Activated CD8-positive, alpha-beta memory T cell treated with anti-CD3 and anti-CD28 coated beads, Interleukin-2, amount 10 ng/mL, durations not matched to agents 7 days and 5 days (primary cell): ENCODE measurements around the gene PIM1. TPM values are rescaled to one million over a fixed set of nuclear protein-coding genes. Genes with fewer than 3 reads are reported as not detected.
"Not testable (repeated sequence)": the region's sequence is repeated elsewhere in the genome, so short reads cannot be mapped to it uniquely, and the experiment has no call there.

Experiments
- ATAC-seq: fragments of 150-1000 bp; cut with Tn5 transposase; one replicate; pipeline ENCODE4 v1.10.0; 2021; ENCODE audit warnings: moderate library complexity
- CTCF ChIA-PET: fragments of 350-600 bp; sonication (Branson Sonifier 250); formaldehyde crosslinking; loops from one replicate; lab custom pipeline; 2021; ENCODE audit warnings: antibody characterized with exemption; lab: Charles Lee
- DNase-seq: peaks from one replicate; pipeline ENCODE4 v3.0.0-alpha.2; 2020
- H3K27ac Mint-ChIP-seq: one replicate; pipeline ENCODE4 v1.8.0; 2021; ENCODE audit warnings: mild to moderate bottlenecking, mixed read lengths
- H3K27me3 Mint-ChIP-seq: one replicate; pipeline ENCODE4 v1.8.0; 2021; ENCODE audit warnings: mixed read lengths
- H3K36me3 Mint-ChIP-seq: one replicate; pipeline ENCODE4 v1.8.0; 2021; ENCODE audit warnings: mild to moderate bottlenecking, mixed read lengths
- H3K4me1 Mint-ChIP-seq: one replicate; pipeline ENCODE4 v1.8.0; 2021; ENCODE audit warnings: mixed read lengths
- H3K4me3 Mint-ChIP-seq: one replicate; pipeline ENCODE4 v1.8.0; 2021; ENCODE audit warnings: mild to moderate bottlenecking, moderate library complexity, mixed read lengths
- H3K9me3 Mint-ChIP-seq: one replicate; pipeline ENCODE4 v1.8.0; 2022; ENCODE audit warnings: low read depth, mixed read lengths
- total RNA-seq, 2 experiments: library from RNA; stranded (reverse); gene quantifications; one replicate each; pipeline ENCODE4 v1.2.3, GENCODE V29; 2021

PIM1 gene
- total RNA-seq, 2 experiments from 2014 or later = 361 to 464 TPM

DNA sequence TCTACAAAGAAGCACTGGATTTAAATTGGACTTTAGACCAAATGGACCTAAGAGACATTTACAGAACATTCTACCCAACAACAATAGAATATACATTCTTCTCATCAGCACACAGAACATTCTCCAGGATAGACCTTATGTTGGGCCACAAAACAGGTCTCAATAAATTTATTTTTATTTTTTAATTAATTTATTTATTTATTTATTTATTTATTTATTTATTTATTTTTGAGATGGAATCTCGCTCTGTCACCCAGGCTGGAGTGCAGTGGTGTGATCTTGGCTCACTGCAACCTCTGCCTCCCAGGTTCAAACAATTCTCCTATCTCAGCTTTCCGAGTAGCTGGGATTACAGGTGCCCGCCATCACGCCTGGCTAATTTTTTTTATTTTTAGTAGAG lies 26.5 kb downstream of the PIM1 start:
- H3K4me3 Mint-ChIP-seq, H3K9me3 Mint-ChIP-seq, H3K27me3 Mint-ChIP-seq, H3K36me3 Mint-ChIP-seq, DNase-seq, ATAC-seq, H3K27ac Mint-ChIP-seq: not testable (repeated sequence)
- CTCF ChIA-PET = interaction anchor here (4.5 kb wide), 1 partner anchor 12 kb away, joined by 28 read pairs; no protein-coding TSS in a partner anchor
- H3K4me1 Mint-ChIP-seq = peaks cover 36% of the 10 kb centered on the region

DNA sequence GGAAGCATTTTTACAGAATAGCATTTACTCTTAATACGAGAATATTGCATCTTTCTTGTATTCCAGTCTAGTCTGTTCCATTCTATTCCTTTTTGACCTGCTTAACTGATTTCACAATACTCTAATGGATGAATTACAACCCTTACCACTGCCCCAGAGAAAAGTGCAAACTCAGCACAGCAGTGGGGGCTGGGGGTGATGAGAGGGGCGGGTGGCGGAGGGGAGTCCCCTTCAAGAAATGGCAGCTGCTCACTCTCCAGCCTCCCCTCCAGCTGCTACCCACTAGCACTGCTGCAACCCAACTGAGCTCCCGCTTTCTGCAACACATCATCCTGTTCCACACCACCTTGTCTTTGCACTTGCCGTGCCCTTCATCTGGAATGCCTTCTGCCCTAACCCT lies 30.1 kb downstream of the PIM1 start:
- Mint-ChIP-seq H3K27ac (no peak overlapping the region), H3K4me1 (peaks cover 40% of the 10 kb centered on the region), H3K36me3 (peaks cover 3% of the 10 kb centered on the region), H3K4me3 (no peak overlapping the region), H3K27me3 (no peaks in the 10 kb centered on the region), H3K9me3 (no peaks in the 10 kb centered on the region)
- ATAC-seq (no peak), DNase-seq (no peak)
- CTCF ChIA-PET = interaction anchor here (0.8 to 21.2 kb wide), 5 partner anchors 9 to 175 kb away, joined by 5 to 899 read pairs (median 28); partner anchors contain the start of gene PIM1

DNA sequence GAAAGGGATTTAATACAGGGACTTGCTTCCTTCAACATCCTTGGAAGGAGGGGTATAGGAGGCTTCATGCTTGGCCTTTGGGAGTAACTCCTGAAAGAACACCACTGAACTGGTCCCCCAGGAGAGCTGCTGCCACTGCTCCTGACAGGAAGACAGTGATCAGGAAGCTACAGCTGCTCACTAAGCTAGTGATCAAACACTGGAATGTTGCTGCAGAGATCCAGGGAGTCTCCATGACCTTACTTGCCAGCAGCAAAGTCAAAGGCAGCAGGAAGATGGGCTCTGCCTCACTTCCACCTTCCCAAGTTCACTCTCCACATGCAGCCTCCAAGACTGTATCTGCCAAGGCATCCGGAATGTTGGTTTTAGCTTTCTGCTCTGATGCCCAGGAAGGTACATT lies 31.8 kb downstream of the PIM1 start:
- DNase-seq = no peak
- peaks cover 52% of the 10 kb centered on the region for H3K4me1 Mint-ChIP-seq

DNA sequence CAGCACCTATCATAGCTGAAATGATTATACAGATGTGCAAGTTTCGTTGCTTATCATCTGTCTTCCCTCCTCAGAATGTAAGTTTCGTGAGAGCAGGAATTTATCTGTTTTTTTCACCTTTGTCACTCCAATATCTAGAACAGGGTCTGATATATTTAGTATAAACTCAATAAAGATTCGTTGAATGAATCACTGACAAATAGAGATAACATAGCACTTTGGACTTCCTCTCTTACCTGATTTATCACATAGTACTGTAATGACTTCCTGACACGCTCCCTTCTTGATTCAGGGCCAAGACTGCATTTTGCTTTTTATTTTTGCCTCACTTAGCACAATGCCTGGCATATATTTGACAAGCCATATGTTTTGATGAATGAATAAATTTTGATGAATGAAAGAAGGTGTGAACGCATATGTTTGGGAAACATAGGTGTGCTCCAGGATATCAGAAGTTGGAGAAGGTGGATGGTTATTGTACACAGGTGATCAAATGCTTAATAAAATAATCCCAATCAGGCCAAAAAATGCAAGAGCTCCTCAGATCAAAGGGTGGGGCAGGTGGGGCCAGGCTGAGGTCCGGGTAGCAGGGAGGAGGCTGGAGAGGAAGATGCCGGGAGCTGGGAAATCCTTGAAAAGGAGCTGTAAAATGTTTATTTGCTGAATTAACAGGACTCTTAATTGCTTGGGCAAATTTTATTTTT lies 33.0 kb downstream of the PIM1 start:
- peak; percentile 48 for ATAC-seq
- H3K4me3 Mint-ChIP-seq = no peak overlapping the region
- no peaks in the 10 kb centered on the region for H3K27me3 Mint-ChIP-seq
- CTCF ChIA-PET = interaction anchor here (1.1 to 21.2 kb wide), 6 partner anchors 9 to 177 kb away, joined by 3 to 899 read pairs (median 16); partner anchors contain the start of gene PIM1
- H3K4me1 Mint-ChIP-seq = peaks cover 63% of the 10 kb centered on the region
- no peaks in the 10 kb centered on the region for H3K36me3 Mint-ChIP-seq
- H3K27ac Mint-ChIP-seq = peak overlapping the region; percentile 82
- DNase-seq = no peak
- H3K9me3 Mint-ChIP-seq = no peaks in the 10 kb centered on the region

More for the DNA sequence above, 31.8 kb downstream of the PIM1 start:
- no peak for ATAC-seq
- Mint-ChIP-seq H3K27me3 (no peaks in the 10 kb centered on the region), H3K36me3 (no peaks in the 10 kb centered on the region), H3K9me3 (no peaks in the 10 kb centered on the region), H3K4me3 (no peak overlapping the region), H3K27ac (peak overlapping the region; percentile 82)
- CTCF ChIA-PET = interaction anchor here (0.9 to 21.2 kb wide), 5 partner anchors 14 to 176 kb away, joined by 4 to 899 read pairs (median 25); partner anchors contain the start of gene PIM1

DNA sequence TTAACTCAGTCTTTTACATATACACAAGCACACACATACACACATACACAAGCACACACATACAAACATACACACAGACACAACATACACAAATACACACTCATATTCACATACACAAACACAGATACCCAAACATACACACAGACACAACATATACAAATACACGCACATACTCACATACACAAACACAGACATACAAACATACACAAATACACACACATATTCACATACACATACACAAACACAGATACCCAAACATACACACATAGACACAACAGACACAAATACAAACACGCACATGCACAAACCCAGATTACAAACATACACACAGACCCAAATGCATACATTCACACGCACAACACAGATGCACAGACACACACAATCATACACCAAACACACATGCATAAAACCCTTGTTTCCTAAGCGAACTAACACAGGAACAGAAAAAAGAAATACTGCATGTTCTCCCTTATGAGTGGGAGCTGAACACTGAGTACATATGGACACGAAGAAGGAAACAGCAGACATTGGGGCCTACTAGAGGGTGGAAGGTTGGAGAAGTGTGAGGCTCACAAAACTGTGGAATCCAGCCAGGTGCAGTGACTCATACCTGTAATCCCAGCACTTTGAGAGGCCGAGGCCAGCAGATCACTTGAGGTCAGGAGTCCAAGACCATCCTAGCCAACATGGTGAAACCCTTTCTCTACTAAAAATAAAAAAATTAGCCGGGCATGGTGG lies 34.2 kb downstream of the PIM1 start:
- H3K9me3 Mint-ChIP-seq = no peaks in the 10 kb centered on the region
- H3K4me1 Mint-ChIP-seq = peaks cover 72% of the 10 kb centered on the region
- CTCF ChIA-PET = interaction anchor here (1.1 to 21.2 kb wide), 7 partner anchors 10 to 179 kb away, joined by 3 to 899 read pairs (median 25); partner anchors contain the start of gene PIM1
- H3K27me3 Mint-ChIP-seq = no peaks in the 10 kb centered on the region
- peak overlapping the region; percentile 38 for H3K27ac Mint-ChIP-seq
- no peaks in the 10 kb centered on the region for H3K36me3 Mint-ChIP-seq
- no peak overlapping the region for H3K4me3 Mint-ChIP-seq
- no peak for DNase-seq
- no peak for ATAC-seq

DNA sequence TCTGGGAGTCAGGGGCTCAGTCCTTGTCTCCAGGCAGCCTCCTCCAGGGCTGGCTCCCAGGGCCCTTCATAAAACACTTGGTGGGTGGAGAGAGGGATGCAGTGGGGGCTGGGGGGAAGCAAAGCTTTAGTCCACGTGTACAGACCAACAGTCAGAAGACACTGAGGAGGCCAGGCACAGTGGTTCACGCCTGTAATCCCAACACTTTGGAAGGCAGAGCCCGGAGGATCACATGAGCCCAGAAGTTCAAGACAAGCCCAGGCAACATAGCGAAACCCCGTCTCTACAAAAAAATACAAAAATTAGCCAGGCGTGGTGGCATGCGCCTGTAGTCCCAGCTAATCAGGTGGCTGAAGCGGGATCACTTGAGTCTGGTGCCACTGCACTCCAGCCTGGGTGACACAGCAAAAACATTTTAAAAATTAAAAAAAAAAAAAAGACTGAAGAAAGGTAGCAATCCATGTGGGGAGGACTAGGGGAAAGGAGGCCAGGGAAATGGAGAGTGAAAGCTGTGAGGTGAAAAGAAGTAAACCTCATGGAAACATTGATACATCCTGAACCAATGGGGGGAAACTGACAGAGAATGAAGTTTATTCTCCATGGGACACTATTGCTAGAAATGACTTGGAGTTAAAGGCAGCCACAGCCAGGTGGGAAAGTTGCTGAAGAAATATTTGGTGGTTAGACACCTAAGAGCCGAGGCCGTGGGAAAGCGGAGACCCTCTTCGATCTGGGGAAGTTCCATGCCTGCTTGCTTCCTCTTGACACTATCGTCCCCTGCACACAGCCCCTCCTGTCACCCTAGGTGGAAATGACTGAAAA lies 35.4 kb downstream of the PIM1 start:
- DNase-seq (no peak), ATAC-seq (no peak)
- H3K4me1 Mint-ChIP-seq = peaks cover 82% of the 10 kb centered on the region
- H3K36me3 Mint-ChIP-seq = no peaks in the 10 kb centered on the region
- peak overlapping the region; percentile 79 for H3K27ac Mint-ChIP-seq
- H3K27me3 Mint-ChIP-seq = no peaks in the 10 kb centered on the region
- no peak overlapping the region for H3K4me3 Mint-ChIP-seq
- H3K9me3 Mint-ChIP-seq = no peaks in the 10 kb centered on the region
- CTCF ChIA-PET = interaction anchor here (1.1 to 21.2 kb wide), 6 partner anchors 11 to 180 kb away, joined by 3 to 899 read pairs (median 108); partner anchors contain the start of gene PIM1

DNA sequence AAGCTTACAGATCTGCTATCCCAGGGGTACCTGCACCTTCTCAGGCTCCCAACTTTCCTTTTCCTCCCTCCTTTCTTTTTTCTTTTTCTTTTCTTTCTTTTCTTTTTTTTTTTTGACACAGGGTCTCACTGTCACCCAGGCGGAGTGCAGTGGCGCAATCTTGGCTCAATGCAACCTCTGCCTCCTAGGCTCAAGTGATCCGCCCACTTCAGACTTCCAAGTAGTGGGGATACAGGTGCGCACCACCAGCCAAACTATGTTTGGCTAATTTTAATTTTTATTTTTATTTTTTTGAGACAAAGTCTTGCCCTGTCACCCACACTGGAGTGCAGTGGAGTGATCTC lies 36.0 kb downstream of the PIM1 start:
- no peak overlapping the region for H3K4me3 Mint-ChIP-seq
- H3K27me3 Mint-ChIP-seq = no peaks in the 10 kb centered on the region
- H3K36me3 Mint-ChIP-seq = no peaks in the 10 kb centered on the region
- CTCF ChIA-PET = interaction anchor here (1.6 to 21.2 kb wide), 5 partner anchors 17 to 181 kb away, joined by 3 to 899 read pairs (median 191); partner anchors contain the start of gene PIM1
- ATAC-seq (no peak), DNase-seq (no peak)
- peaks cover 81% of the 10 kb centered on the region for H3K4me1 Mint-ChIP-seq
- no peaks in the 10 kb centered on the region for H3K9me3 Mint-ChIP-seq
- peak overlapping the region; percentile 79 for H3K27ac Mint-ChIP-seq

DNA sequence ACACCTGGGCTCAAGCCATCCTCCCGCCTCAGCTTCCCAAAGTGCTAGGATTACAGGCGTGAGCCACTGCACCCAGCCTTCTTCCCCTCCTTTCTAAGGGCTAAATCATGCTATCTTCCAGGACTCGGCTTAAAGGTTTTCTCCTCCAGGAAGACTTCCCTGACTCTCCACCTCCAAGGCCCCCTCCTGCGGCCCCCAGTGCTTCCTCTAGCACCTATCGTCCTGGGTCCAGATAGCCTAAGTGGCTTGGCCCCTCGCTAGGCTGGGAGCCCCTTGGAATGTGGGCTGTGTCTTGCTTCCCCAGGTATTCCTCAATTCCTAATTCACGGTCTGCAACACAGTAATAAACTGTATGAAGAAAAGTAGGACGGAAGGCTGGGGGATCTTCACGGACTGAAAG lies 36.7 kb downstream of the PIM1 start:
- CTCF ChIA-PET = interaction anchor here (5.3 to 21.2 kb wide), 4 partner anchors 18 to 181 kb away, joined by 52 to 899 read pairs (median 252); partner anchors contain the start of gene PIM1
- Mint-ChIP-seq H3K4me1 (peaks cover 78% of the 10 kb centered on the region), H3K4me3 (no peak overlapping the region), H3K36me3 (no peaks in the 10 kb centered on the region), H3K27ac (peak overlapping the region; percentile 42), H3K27me3 (no peaks in the 10 kb centered on the region), H3K9me3 (no peaks in the 10 kb centered on the region)
- DNase-seq (no peak), ATAC-seq (no peak)

DNA sequence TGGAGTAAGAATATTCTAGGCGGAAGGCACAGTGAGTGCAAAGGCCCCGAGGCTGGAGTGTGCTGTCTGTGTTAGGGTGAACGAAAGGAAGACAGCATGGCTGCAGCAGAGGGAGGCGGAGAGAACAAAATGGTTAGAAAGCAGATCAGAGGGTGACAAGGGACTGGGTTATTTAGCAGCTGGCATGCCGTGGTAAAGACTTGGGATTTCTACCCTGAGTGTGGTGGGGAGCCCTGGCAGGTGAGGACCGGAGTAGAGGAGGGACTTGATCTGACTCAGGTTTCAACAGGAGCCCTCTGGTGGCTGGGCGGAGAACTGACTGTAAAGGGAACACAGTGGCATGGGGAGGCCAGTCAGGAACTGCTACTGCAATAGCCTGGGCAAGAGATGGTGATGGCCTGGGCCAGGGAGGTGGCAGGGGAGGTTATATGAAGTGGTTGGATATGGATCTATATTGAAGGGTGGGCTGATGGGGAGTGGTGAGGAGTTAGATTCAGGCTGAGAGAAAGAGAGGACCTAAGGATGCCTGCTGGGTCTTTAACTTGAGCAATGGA lies 38.0 kb downstream of the PIM1 start:
- H3K27ac Mint-ChIP-seq = peak overlapping the region; percentile 88
- CTCF ChIA-PET = interaction anchor here (0.7 to 21.2 kb wide), 15 partner anchors 9 to 355 kb away, joined by 3 to 899 read pairs (median 5); partner anchors contain the start of genes PIM1, PPIL1, TBC1D22B and TMEM217
- H3K36me3 Mint-ChIP-seq = no peaks in the 10 kb centered on the region
- H3K9me3 Mint-ChIP-seq = no peaks in the 10 kb centered on the region
- ATAC-seq = peak; percentile 85
- no peaks in the 10 kb centered on the region for H3K27me3 Mint-ChIP-seq
- DNase-seq = peak; percentile 97
- H3K4me1 Mint-ChIP-seq = peaks cover 65% of the 10 kb centered on the region
- H3K4me3 Mint-ChIP-seq = peak overlapping the region; percentile 3

DNA sequence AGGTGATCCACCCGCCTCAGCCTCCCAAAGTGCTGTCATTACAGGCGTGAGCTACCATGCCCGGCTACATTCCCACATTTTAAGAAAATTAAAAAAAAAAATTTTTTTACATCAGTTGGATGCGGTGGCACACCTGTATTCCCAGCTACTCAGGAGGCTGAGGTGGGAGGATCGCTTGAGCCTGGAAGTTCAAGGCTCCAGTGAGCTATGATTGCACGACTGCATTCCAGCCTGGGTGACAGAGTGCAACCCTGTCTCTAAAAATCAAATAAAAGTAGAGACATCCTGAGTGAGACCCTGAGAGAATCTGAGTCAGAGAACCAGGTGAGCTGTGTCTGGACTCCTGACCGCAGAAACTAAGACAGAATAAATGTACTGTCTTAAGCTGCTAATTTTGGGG lies 38.8 kb downstream of the PIM1 start:
- Mint-ChIP-seq H3K27me3 (no peaks in the 10 kb centered on the region), H3K4me3 (no peak overlapping the region), H3K9me3 (no peaks in the 10 kb centered on the region), H3K27ac (peak overlapping the region; percentile 91), H3K4me1 (peaks cover 58% of the 10 kb centered on the region), H3K36me3 (no peaks in the 10 kb centered on the region)
- ATAC-seq (no peak), DNase-seq (no peak)
- CTCF ChIA-PET = interaction anchor here (0.8 to 21.2 kb wide), 16 partner anchors 9 to 450 kb away, joined by 3 to 899 read pairs (median 7); partner anchors contain the start of genes PIM1 and PPIL1

DNA sequence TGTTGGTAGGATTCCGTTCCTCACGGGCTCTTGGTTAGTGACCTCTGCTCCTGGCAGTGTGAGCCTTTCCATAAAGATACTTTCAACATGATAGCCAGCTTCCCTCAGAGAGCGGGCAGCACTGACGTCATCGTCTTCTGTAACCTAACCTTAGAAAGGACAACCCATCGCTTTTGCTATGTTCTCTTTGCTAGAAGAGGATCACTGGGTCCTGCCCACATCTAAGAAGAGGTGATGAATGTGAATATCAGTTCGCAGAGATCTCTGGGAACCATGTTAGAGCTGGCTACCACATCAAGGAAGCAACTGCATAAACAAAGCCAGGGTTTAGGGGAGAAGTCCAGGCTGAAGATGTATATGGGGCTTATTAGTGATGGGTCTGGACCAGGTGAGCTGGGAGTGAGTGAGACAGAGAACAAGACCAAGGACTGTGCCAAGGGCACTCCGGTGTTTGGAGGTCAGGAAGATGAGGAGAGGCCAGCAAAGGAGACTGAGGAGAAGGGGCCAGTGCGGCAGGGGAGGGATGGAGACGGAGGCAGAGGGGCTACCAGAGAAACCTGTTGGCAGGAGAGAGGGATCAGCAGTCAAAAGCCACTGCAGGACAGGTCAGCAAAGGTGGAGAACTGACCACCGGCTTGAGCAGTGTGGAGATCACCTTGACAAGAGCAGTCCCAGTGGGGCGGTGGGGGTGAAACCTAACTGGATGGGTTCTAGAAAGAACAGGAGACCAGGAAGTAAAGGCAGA lies 39.7 kb downstream of the PIM1 start:
- Mint-ChIP-seq H3K27ac (peak overlapping the region; percentile 91), H3K36me3 (no peaks in the 10 kb centered on the region), H3K9me3 (no peaks in the 10 kb centered on the region), H3K4me1 (peaks cover 52% of the 10 kb centered on the region), H3K4me3 (no peak overlapping the region), H3K27me3 (no peaks in the 10 kb centered on the region)
- DNase-seq = peak; percentile 67
- peak; percentile 30 for ATAC-seq
- CTCF ChIA-PET = interaction anchor here (0.6 to 21.2 kb wide), 41 partner anchors 11 to 587 kb away, joined by 3 to 899 read pairs (median 4); partner anchors contain the start of genes C6orf89, MTCH1, PIM1 and PPIL1
